Measurements from ENCODE around the gene CYB5R2.

Gene CYB5R2

GRCh38 chr11:7672960-7673723 lies at the start of gene CYB5R2:
Gene CYB5R2, minus strand, starts transcription at chr11:7673500. Its CDS starts 675 bp downstream, at chr11:7672825.
- DNase-seq (ENCODE audit: low read depth in 2 of 3, low spot score in 2 of 3) = no peak

GRCh38 chr11:7714786-7715185 lies 41.5 kb upstream of the CYB5R2 start:
- no peak for DNase-seq (ENCODE audit: low read depth in 2 of 3, low spot score in 2 of 3)

GRCh38 chr11:7706377-7706776 lies 33.1 kb upstream of the CYB5R2 start, which contains the start of gene OVCH2:
Gene OVCH2, minus strand, starts transcription at chr11:7706477. Its CDS starts 83 bp downstream, at chr11:7706394.
- no peak for DNase-seq (ENCODE audit: low read depth in 2 of 3, low spot score in 2 of 3)

GRCh38 chr11:7703740-7704139 lies 30.4 kb upstream of the CYB5R2 start:
- no peak for DNase-seq (ENCODE audit: low read depth in 2 of 3, low spot score in 2 of 3)

GRCh38 chr11:7696424-7696823 lies 23.1 kb upstream of the CYB5R2 start:
- no peak for DNase-seq (ENCODE audit: low read depth in 2 of 3, low spot score in 2 of 3)

- DNase-seq (ENCODE audit: low read depth in 2 of 3, low spot score in 2 of 3) = no peak
Observed at GRCh38 chr11:7694235-7694634, 20.9 kb upstream of the CYB5R2 start.

- no peak for DNase-seq (ENCODE audit: low read depth in 2 of 3, low spot score in 2 of 3)
Observed at GRCh38 chr11:7692426-7692825, 19.1 kb upstream of the CYB5R2 start.

GRCh38 chr11:7691759-7692350 lies 18.6 kb upstream of the CYB5R2 start:
- no peak for DNase-seq (ENCODE audit: low read depth in 2 of 3, low spot score in 2 of 3)

GRCh38 chr11:7690648-7691047 lies 17.3 kb upstream of the CYB5R2 start:
- DNase-seq (ENCODE audit: low read depth in 2 of 3, low spot score in 2 of 3) = no peak

GRCh38 chr11:7689239-7689638 lies 15.9 kb upstream of the CYB5R2 start:
- DNase-seq (ENCODE audit: low read depth in 2 of 3, low spot score in 2 of 3) = no peak

GRCh38 chr11:7688238-7688826 lies 15.0 kb upstream of the CYB5R2 start:
- no peak for DNase-seq (ENCODE audit: low read depth in 2 of 3, low spot score in 2 of 3)

GRCh38 chr11:7687386-7687785 lies 14.1 kb upstream of the CYB5R2 start:
- no peak for DNase-seq (ENCODE audit: low read depth in 2 of 3, low spot score in 2 of 3)

- DNase-seq (ENCODE audit: low read depth in 2 of 3, low spot score in 2 of 3) = no peak
Observed at GRCh38 chr11:7686761-7687160, 13.5 kb upstream of the CYB5R2 start.

- no peak for DNase-seq (ENCODE audit: low read depth in 2 of 3, low spot score in 2 of 3)
Observed at GRCh38 chr11:7683571-7683970, 10.3 kb upstream of the CYB5R2 start.

GRCh38 chr11:7677796-7678201 lies 4.5 kb upstream of the CYB5R2 start:
- no peak for DNase-seq (ENCODE audit: low read depth in 2 of 3, low spot score in 2 of 3)

GRCh38 chr11:7677071-7677470 lies 3.8 kb upstream of the CYB5R2 start:
- DNase-seq (ENCODE audit: low read depth in 2 of 3, low spot score in 2 of 3) = no peak

GRCh38 chr11:7675631-7676030 lies 2.3 kb upstream of the CYB5R2 start:
- no peak for DNase-seq (ENCODE audit: low read depth in 2 of 3, low spot score in 2 of 3)

- DNase-seq (ENCODE audit: low read depth in 2 of 3, low spot score in 2 of 3) = no peak
Observed at GRCh38 chr11:7673724-7674434, 579 bp upstream of the CYB5R2 start.

- no peak for DNase-seq (ENCODE audit: low read depth in 2 of 3, low spot score in 2 of 3)
Observed at GRCh38 chr11:7672276-7672959, 882 bp downstream of the CYB5R2 start.

GRCh38 chr11:7671347-7672215 lies 1.7 kb downstream of the CYB5R2 start:
- DNase-seq (ENCODE audit: low read depth in 2 of 3, low spot score in 2 of 3) = peak in 1 of 3 experiments; percentile 11

Data from activated CD8-positive, alpha-beta memory T cell treated with anti-CD3 and anti-CD28 coated beads for 48 hours (primary cell).